KG1 (cell line): ENCODE results near the gene STRIP1.
A peak's percentile ranks its signal among the peaks of the same experiment; 100 is the strongest.

ENCODE experiments used
- DNase-seq: peaks from one replicate; lab custom pipeline; 2025; lab: John Stamatoyannopoulos, UW

STRIP1 gene

DNA sequence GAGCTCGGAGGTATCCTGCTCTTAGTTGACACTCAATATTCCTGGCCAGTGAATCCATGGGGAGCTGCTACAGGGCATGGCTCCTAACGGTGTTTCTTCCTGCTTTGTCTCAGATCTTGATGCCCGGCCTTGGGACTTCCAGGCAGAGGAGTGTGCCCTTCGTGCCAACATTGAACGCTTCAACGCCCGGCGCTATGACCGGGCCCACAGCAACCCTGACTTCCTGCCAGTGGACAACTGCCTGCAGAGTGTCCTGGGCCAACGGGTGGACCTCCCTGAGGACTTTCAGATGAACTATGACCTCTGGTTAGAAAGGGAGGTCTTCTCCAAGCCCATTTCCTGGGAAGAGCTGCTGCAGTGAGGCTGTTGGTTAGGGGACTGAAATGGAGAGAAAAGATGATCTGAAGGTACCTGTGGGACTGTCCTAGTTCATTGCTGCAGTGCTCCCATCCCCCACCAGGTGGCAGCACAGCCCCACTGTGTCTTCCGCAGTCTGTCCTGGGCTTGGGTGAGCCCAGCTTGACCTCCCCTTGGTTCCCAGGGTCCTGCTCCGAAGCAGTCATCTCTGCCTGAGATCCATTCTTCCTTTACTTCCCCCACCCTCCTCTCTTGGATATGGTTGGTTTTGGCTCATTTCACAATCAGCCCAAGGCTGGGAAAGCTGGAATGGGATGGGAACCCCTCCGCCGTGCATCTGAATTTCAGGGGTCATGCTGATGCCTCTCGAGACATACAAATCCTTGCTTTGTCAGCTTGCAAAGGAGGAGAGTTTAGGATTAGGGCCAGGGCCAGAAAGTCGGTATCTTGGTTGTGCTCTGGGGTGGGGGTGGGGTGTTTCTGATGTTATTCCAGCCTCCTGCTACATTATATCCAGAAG lies 19.4 kb downstream of the STRIP1 start:
- peak; percentile 10 for DNase-seq

- DNase-seq: no peak
Measured at GRCh38 chr1:110055493-110056284, 21.3 kb downstream of the STRIP1 start.

DNA sequence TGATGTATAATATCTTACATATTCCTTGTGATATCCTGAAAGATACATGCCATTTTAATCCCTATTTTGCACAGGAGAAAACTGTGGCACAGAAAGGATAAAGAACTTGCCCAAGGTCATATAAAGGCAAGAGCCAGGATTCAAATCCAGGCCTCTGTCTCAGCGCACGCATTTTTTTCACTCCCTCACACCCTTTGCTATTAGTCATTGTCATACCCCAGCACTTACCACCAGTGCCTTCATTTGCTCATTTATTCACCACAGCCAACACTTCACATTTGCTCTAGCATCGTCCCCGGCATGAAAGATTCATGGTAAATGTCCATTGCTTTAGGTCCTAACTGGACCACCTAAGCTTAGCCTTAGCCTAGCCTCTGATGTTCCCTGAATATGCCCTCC lies 21.9 kb downstream of the STRIP1 start:
- DNase-seq: no peak

DNA sequence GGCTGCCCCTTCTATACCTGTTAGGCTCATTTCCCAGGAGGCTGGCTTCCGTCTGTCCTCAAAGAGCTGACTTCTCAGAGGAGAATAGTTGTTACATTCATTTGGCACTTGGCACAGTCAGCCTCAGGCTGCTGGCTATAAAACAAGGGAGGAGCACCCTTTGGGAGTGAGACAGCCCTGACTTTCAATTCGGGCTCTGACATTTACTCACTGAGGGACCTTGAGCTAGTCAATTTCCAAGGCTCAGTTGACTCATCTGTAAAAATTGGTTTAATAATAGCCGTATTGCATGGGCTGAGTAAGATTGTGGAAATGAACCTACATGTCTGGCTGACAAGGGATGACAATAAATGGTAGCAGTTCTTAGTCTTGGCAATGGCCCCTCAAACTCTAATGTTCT lies 22.4 kb downstream of the STRIP1 start:
- DNase-seq: no peak

DNA sequence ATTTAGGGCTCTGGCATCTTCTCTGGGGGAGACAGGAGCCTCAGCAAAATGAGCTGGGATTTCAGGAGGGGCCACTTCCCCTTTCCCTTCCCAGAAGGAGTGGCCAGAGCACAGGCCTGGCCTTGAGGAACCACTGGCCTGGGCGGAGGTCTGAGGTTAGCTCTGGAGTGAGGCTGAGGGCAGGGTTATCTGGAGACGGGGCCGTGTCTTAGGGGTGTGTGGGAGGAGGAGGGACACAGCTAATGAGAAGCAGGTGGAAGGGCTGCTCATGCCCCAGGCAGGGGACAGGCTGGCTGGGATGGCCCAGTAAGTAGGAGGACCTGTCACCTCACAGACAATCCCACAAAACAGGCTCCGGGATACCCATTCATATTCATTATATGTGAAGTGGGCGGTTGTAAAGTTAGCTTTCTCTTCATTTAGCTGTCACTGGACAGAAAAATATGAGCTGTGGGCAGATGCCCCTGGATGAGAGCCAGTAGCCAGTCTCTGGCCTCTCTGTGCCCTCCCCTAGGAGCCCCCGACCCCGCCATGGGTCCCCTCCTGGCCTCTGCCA lies 23.6 kb downstream of the STRIP1 start:
- DNase-seq: no peak

DNA sequence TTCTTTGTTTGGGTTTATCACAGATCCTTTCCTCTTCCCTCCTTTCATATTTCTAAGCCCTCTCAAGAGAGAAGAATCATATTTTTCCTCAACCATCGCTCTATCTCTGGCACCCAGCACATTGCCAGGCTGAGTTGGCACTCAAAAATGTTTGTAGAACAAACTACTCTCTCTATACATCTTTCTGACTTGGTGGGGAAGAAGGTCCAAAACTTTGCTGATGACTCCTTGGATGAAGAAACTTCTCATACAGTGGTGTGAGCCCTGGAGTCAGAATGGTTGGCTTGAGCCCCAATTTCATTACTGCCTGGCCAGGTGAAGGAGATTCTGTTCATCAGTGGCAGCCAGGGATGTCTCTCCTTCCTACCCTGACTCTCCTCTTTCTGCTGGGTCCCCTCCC lies 24.2 kb downstream of the STRIP1 start:
- no peak for DNase-seq

DNA sequence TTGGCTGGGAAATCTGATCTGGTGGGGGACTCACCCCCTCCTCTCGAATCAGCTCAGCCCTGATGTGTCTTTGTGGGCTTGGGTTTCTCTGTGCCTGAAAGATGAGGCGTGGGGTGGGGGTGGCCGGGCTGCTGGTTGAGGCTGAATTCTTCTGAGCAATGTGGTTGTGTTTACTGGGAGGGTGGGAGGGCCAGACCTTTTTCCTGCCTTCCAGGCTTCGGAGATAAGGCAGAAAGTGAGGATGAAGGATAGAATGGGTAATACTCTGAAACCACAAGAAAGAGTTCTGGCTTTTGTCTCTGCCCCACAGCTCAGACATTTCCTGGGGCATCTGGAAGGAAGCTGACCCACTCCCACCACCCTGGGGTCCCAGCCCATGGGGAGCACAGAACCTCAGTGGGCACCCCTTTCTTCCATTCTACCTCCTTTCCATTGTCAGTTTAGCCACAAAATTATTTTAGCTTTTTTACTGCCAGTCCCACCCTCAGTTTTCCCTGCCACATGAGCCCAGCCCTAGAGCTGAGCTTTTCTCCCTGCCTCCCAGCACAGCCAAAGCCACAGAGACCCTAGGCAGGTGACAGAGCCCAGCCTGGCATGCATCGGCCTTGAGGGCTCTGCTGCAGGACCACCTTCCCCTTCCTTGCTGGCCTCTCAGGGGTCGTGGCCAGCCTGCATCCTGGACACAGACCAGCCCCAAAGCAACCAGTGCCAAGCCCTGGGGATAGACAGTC lies 24.9 kb downstream of the STRIP1 start:
- no peak for DNase-seq

DNA sequence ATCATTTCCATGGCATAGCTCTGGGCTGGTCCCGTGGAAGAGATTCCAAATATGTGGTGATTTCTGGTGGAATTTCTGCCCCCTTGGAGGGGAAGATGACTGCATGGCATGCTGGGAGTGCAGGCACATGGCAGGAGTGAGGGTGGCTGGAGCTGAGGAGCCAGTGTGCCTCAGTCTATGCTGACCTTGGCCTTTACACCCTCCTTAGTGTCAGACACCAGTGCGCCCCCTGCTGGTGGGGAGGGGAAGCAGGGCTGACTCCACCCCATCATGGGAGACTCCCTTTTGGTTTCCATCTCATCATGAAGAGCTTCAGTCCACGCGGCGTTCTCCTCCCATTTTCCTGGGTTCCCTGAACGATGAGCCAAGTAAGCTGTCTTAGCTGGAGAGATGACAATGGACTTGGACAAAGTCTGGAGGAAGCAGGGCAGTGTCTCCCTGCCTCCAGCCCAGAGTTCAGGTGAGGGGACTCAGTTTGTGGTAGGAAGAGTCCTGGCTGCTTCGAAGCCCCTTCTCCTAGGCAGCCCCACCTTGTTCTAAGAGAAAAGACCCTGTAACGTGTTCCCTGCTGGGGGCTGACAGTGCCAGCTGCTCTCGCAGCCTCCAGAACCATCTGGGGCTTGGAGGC lies 25.7 kb downstream of the STRIP1 start:
- peak; percentile 4 for DNase-seq

DNA sequence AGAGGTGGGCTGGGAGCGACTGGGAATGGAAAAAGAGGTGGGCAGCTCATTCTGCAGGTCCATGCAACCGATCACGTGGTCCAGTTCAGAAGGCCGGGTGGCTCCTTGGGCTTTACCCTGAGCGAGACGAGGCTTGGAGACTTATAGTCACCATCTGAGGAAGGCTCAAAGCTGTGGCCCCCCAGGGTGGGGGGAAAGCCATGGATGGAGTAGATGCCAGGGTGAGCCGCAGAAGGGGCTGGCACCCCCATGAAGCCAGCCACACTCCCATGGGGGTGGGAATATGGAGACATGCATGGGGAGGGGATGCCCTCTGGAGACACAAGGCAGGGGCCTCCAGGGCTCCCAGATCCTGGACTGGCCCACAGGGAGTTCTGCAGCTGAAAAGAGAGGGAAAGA lies 26.2 kb downstream of the STRIP1 start:
- no peak for DNase-seq

- DNase-seq: no peak
Measured at GRCh38 chr1:110061341-110061740, 26.9 kb downstream of the STRIP1 start.

DNA sequence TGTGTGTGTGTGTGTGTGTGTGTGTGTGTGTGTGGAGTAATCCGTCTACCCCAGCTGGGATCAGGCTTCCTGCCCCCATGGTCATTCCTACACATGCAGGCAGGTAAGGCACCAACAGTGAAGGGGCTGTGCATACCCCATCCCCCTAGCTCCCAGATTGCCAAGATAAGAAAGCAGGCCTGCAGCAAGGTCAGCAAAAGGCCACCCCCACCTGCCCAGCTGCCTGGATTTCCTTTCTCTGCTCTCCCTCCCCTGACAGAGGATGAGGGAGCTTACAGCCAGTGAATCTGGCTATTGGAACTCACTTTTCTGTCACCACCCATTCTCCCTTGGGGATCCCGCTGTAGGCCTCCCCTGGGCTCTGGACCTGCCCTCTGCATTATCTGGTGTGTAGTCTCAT lies 28.2 kb downstream of the STRIP1 start:
- no peak for DNase-seq

- DNase-seq: no peak
Measured at GRCh38 chr1:110063781-110064180, 29.4 kb downstream of the STRIP1 start.

DNA sequence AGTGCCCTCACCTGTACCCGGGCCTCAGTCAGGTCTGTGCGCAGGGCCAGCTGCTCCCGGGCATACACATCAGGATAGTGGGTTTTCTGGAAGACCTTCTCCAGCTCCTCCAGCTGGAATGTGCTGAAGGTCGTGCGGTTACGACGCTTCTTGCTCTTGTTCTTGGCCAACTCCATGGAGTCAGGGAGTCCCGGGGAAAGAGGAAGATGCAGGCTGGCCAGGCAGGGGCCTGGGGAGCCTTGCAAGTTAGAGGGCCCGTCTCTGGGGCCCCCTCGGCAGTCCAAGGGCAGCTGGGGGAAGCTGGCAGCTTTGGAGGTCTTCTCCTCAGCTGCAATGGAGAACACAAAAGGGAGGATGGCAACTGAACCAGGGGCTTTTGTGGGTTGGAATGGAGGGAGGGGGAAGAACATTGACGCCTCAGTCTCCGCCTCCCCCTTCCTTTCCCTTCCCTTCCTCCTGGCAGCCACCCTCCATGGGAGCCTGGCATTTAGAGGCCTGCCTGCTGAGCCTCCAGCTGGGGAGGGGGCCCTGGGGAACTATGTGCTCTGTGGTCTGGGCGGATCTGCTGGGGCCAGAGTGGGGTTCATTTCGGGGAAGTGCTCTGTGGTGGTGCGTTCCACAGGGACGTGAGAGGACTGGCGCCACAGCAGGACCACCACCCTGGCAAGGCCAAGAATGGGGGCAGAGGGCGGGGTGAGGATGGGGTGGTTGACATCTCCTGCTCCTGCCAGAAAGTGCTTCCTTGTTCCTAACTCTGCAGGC lies 30.3 kb downstream of the STRIP1 start:
- no peak for DNase-seq

GRCh38 chr1:110065841-110066240 lies 31.4 kb downstream of the STRIP1 start:
- DNase-seq: no peak

GRCh38 chr1:110067479-110067892 lies 33.1 kb downstream of the STRIP1 start:
- DNase-seq: no peak

DNA sequence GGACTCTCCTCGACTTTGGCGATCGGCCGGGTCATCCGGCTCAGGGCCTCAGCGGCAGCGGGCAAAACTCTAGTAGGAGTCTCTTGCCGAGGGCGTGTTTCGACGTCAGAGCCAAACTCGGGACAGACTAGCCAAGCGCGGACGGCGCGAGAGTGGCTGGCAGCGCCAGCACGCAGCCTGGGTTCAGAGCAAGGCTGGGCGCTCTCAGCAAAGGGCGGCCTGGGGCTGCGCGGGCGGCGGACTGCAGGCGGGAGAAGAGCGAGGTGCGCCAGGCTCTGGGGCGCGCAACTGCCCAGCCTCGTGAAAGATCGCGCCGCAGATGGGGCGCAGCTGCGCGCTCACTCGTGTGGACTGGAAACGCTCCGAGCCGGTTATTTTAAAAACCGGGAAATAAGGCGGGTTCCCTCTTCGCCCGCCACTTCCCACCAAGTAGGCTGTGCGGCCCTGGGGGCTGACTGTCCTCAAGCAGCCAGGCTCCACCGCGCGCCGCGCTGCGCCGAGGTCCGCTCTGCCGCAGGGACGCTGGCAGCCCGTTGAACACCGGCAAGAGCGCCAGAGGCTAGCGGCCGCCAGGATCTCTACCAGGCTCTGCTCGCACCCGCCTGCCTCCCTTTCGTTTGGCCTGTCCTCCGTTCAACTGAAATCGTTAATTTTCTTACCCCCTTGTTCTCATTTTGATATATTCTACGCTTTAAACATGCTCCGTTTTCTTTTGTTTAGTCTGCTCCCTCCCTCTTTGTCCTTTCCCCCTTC lies 33.6 kb downstream of the STRIP1 start:
- no peak for DNase-seq

DNA sequence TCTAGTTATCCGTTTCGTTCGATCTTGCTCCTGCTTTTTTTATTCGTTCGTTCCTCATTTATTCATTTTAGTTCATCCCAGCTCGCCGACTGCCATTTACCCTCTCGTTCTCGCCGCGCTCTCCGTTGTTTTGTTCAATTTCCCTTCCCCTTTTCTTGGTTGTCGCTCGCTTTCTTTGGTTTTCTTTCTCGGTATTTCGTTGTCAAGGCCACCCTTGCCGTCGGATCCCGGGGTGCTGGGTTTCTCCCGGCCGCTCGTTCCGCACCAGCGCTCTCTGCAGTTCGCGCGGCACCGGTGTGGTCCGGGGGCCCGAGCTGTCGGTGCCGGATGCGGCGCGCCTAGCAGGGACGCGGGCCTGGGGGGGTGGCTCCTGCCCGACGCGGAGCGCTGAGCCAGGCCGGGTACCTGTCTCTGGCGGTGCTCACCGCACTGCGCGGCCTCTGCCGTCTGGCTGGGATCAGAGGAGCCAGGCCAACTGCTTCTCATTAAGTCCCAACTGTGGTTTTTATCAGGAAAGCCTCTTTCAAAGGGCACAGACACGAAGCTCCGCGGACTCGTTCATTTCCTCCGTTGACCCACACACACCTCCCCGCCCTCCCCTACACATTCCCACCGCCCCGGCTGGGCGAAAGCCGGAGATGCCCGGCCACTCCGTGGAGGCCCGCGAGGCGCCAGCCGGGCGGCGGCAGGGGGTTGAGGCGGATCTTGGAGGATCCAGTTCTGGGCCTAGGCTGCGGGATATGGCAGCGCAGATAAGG lies 34.4 kb downstream of the STRIP1 start:
- no peak for DNase-seq

GRCh38 chr1:110069404-110070281 lies 35.2 kb downstream of the STRIP1 start:
- no peak for DNase-seq

GRCh38 chr1:110070282-110070669 lies 35.9 kb downstream of the STRIP1 start:
- no peak for DNase-seq
